ENCODE measurements around the gene PRSS38.

PRSS38 gene

DNA sequence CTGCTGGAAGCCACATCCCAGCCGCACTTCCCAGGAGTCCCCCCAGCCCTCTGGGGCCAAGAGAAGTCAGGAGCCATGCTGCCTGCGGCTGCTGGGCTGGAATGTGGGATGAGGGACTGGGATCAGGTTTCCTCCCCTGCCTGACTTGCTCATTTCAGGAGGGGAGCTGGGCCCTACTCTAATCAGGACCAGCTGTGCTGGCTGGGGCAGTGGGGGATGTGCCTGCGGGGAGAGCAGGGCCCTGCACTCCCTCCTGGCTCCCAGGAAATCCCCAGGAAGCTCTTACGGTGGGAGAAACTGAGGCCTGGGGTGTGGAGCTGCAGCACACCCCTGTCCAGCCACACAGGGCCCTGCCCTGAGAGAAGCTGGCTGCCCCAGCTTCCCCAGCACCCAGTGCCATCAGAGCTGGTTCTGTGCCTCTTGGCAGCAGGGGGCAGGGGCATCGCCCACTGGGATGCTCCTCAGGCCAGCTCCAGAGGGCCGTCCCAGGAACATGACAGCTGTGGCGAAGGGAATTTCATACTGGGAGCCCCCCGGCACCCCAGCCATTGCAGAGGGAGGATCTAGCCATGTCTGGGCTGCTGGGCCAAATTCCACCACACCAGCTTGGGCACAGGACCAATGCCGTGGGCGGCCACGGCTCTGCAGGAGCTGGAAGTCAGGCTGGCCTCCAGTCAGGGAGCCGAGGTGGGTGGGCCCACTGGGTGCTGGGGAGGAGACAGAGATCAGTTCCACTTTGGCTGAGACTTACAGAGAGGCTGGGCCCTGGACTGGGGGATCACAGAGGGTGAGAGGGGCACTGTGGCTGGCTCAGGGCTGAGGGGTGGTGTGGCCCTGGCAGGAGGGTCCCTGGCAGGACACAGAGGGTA, 21.3 kb upstream of the PRSS38 start:
- DNase-seq = peak in 1 of 2 experiments; percentile 26

DNA sequence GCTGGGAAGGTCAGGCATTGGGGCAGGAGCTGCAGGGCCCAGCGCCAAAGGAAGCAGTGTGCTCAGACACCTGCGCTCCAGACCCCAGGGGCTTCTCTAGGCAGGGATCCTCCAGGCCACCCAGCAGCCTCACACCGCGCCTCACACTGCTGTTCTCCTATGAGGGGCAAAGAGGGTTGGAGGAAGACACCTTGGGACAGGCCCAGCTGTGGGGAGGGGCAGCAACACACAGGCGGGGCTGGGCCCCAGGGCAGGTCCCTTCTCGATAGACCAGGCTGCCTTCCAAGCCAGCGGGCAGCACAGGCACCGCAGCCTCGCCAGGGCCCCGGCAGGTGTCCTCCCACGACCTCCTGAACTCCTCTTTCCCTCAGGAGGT, 20.7 kb upstream of the PRSS38 start:
- DNase-seq = no peak

DNA sequence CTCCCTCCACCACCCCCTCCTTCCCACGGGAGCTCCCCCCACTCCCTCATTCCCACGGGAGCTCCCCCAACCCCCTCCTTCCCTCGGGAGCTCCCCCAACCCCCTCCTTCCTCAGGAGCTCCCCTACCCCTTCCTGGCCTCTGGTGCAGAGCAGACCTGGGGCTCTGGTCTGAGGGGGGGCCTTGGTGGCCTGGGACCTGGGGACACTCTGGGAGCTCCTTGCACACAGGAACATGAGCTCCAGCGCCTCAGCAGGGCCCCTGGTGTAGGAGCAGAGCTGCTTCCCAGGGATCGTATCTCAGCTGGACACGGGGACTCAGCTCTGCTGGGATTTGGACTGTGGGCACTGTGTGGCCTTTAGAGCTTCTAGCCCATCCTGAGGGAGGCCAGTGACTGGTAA, 19.7 kb upstream of the PRSS38 start:
- no peak for DNase-seq

DNA sequence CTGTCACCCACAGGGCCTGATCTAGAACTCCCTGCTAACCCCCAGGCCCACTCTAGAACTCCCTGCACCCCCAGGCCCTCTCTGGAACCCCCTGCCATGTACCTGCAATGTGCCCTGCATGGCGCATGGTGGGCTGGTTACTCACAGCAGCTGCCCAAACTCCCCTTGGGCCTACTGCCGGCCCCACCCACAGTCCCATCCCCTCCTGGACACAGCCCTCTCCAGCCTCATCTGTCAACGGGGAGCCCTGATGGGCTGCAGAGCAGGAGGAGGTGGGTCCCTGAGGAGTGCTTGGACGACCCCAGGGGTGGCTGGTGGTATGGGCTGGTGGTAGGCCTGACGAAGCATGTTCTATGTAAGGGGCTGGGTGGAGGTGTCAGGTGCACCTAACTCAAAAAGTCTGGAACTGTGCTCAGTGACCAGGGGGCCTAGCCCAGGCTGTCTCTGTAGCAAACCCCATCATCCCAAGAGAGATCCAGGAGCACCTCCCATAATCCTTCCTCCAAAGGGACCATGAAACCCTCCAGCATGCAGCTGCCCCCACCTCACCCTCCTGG, 19.0 kb upstream of the PRSS38 start:
- DNase-seq = no peak

DNA sequence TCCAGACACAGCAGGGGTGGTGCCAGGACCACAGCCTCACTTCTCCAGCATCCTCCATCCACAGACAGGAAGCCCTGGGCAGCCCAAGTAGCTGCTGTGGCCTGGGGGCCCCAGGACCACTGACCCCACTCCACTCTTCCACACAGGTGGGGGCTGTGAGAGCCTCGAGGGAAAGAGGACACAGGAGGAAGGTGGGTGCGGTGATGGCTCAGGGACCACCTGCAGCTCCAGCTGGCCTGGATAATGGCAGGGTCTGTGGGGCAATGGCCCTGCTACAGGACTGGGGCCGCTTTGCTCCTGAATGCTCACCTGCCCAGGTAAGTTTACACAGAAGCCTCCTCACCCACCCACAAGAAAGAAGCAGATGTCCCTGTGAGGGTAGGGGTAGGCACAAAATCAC, 18.3 kb upstream of the PRSS38 start:
- DNase-seq = no peak

DNA sequence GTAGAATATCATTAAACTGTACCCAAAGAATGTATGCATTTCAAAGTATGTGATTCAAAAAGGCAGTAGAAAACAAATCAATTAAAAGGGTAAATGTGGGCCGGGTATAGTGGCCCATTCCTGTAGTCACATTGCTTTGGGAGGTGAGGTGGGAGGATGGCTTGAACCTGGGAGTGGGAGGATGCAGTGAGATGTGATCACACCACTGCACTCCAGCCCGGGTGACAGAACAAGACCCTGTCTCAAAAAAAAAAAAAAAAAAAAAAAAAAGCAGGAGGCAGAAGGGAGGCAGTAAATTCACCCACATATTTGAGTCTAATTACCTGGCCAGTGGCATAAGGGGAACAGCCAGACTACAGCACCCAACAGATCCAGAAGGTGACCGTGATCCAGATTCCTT, 17.9 kb upstream of the PRSS38 start:
- DNase-seq = no peak

DNA sequence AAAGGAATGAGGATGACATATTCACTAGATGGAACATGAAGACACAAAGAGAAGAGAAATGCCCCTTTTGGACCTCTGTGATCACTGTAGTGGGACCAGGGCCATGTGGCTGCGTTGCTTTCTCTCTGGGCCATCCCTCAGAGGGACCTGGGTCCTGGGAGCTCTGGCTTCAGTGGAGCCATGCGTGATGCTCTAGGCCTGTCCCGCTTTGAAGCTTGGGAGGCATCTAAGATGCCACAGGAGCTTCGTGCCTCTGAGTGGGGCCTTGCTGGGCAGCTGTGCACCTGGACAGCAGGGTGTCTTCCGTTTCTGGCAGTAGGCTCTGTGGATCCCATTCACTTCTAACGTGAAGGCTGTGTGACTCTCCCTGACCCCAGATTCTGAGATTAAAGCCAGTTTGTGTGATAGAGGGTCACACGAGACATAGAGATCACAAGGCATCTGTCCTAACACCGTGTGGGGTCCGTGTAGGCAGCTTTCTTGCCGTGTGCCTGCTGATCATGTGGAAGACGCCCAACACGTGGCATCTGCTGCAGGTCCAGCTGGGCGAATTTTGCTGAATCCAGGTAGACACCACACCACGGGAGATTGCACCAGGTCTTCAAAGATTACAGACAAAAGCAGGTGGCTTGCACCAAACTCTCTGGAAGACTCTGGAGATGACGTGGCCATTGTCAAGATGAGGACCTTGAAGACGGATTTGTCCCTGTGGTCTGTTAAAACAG, 17.2 kb upstream of the PRSS38 start:
- DNase-seq = no peak

DNA sequence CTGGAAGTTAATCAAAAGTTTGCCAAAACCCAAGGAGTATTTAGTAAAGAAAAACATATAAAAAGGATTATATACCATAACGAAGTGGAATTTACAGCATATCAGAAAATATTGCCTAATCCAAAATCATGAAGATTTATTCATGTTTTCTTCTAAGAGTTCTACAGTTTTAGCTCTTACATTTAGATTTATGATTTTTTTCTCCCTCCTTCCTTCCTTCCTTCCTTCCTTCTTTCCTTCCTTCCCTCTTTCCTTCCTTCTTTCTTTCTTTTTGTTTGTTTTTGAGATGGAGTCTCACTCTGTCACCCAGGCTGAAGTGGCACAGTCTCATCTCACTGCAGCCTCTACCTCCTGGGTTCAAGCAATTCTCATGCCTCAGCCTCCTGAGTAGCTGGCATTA, 15.7 kb upstream of the PRSS38 start:
- no peak for DNase-seq

DNA sequence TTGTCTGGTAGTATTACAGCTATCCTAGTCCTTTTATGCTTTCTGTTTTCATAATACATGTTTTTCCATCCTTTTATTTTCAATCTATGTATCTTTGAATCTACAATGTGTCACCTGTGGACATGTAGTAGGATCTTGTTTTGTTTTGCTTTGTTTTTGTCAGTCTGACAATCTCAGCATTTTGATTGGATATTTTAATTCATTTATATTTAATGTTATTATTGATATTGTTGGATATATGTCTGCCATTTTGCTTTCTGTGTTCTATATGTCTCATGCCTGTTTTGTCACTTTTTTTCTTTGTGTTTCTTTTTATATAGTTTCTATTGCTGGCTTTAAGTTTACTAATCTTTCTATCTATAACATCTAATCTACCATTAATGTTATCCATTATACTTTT, 11.5 kb upstream of the PRSS38 start:
- DNase-seq = no peak

DNA sequence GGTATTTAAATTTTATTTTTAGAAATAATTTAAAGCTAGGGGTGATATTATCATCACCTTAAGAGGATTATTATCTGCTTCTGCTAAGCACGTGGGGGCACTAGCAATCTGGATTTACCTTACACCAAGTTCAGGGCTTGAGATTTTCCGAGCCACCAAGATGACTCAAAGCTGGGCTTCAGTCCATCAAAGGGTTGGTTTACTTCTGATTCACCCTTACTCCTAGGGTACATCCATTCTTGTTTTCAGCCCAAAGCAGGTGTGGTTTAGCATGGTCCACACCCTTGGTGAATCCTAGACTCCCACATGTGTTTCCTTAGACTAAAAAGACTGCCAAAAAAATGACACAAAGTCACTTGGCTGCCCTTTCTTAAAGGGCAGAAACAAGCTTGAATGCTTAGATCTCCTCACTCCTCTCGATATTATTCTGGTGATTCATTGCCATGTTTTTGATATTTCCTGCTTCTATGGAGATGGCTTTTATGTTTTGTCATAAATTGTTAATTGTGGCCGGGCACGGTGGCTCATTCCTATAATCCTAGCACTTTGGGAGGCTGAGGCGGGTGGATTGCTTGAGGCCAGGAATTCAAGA, 9.8 kb upstream of the PRSS38 start:
- no peak for DNase-seq

DNA sequence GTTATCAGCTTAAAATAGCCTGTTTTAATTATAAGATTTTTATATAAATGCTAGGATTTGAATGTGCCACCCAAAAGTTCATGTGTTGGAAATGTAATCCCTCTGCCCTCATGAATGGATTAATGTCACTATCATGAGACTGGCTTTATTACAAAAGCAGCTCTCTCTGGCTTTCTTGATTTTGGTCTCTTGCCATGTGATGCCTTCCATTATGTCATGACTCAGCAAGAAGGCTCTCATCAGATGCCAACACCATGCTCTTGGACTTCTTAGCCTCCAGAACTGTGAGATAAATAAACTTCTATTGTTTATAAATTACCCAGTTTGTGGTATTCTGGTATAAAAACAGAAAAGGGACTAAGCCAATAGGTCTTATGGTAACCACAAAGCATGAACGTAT, 6.9 kb upstream of the PRSS38 start:
- DNase-seq = no peak

DNA sequence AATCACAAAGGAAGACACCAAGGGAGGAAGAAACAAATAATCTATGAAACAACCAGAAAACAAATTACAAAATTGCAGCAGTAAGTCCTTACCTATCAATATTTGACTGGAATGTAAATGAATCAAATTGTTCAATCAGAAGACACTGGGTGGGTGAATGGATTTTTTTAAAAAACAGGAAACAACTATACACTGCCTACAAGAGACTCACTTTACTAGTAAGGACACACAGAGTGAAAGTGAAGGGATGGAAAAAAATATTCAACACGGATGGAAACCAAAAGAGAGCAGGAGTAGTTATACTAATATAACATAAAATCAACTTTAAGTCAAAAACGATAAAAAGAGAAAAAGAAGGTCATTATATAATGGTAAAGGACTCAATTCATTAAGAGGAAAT, 6.4 kb upstream of the PRSS38 start:
- no peak for DNase-seq

DNA sequence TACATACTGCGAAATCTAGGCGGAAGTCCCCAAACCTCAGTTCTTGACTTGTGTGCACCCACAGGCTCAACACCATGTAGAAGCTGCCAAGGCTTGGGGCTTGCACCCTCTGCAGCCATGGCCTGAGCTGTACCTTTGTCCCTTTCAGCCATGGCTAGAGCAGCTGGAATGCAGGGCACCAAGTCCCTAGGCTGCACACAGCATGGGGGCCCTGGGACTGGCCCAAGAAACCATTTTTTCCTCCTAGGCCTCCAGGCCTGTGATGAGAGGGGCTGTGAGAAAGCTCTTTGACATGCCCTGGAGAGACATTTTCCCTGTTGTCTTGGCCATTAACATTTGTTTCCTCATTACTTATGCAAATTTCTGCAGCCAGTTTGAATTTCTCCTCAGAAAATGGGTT, 1.5 kb upstream of the PRSS38 start:
- no peak for DNase-seq

DNA sequence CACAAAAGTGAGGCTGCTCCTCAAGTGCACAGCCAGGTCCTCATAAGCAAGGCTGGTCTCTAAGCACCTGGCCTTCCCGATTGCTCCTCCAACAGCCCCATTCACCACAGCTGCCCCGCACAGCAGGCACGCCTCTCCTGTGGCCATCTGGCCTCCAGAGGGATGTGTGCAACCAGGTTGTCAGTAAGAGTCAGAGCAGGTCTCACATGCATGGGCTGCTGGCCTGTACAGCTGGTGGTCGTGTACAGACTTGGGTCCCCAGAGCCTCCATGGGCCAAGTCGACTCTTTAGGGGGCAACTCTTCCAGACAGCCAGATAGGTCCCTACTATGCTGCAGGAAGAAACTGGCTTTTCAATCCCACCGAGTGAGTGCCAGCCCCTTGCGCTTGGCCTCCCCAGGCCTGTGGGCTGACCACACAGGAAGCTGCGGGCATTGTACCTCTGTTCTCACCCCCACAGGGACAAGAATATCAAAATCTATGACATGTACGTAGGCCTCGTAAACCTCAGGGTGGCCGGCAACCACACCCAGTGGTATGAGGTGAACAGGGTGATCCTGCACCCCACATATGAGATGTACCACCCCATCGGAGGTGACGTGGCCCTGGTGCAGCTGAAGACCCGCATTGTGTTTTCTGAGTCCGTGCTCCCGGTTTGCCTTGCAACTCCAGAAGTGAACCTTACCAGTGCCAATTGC, 1.4 kb downstream of the PRSS38 start:
- DNase-seq = no peak

DNA sequence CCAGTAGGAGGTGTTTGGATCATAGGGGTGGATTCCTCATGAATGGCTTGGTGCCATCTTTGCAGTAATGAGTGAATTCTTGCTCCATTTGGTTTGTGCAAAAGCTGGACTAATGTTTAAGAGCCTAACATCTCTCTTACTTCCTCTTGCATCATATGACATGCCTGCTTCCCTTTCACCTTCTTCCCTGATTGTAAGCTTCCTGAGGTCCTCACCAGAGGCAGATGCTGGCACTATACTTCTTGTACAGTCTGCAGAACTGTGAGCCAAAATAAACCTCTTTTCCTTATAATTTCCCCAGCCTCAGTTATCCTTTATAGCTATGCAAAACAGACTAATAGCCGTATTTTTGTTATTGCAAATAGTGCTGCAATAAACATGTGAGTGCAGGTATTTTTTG, 8.1 kb downstream of the PRSS38 start:
- no peak for DNase-seq

DNA sequence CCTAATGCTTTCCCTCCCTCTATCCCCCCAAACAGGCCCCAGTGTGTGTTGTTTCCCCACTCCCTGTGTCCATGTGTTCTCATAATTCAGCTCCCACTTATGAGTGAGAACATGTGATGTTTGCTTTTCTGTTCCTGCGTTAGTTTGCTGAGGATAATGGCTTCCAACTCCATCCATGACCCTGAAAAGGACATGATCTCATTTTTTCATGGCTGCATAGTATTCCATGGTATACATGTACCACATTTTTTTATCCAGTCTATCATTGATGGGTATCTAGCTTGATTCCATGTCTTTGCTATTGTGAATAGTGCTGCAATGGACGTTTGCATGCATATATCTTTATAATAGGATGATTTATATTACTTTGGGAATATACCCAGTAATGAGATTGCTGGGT, 8.7 kb downstream of the PRSS38 start:
- no peak for DNase-seq

DNA sequence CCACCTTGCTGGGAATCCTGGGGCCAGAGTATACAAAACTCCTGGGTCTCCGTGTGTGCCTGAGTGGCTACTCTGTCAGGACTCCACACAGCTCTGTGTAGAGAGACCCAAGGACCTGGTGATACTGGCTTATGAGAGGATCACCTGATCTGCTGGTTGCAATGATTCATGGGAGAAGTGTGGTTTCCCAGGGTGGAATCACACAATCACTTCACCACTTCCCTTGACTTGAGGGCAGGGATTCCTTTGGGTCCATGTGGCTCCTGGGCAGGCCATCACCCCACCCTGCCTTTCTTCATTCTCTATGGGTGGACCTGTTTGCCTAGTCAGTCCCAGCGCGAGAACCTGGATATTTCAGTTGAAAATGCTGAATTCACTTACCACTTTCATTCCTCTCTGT, 13.3 kb downstream of the PRSS38 start:
- no peak for DNase-seq

DNA sequence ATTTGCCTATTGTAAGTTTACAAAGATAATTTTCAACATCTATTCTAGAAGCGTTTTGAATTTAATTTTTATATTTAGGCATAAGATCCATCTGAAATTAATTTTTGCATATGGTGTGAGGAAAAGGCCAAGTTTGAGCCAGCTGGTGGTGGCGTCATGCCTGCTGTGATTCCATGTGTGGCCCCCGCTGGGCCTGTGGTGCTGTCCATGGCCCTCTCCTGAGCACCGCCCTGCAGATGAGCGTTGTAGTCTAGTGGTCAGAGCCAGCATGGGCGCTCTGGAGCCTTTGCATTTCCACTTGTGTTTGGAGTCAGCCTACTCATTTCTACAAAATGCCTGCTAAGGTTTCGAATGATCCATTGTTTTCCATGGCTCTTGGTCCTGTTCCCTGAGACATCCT, 22.7 kb downstream of the PRSS38 start:
- peak in 1 of 2 experiments; percentile 6 for DNase-seq

DNA sequence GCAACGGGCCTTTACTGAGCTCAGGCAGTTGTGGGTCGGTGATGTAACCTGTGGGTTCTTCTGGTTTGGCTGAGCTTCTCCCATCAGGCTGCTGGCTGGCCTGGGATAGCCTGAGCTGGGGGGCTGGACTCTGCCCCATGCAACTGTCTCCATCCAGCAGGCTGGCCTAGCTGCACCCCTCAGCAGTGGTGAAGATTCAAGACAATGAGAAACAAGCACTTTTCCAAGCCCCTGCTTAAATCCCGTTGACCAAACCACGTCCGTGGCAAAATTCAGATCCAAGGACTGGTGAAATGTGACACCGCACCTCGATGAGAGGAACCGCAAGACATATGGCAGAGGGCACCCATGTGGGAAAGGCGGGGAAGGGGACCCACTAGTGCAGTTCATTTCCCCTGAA, 25.6 kb downstream of the PRSS38 start:
- DNase-seq = no peak

DNA sequence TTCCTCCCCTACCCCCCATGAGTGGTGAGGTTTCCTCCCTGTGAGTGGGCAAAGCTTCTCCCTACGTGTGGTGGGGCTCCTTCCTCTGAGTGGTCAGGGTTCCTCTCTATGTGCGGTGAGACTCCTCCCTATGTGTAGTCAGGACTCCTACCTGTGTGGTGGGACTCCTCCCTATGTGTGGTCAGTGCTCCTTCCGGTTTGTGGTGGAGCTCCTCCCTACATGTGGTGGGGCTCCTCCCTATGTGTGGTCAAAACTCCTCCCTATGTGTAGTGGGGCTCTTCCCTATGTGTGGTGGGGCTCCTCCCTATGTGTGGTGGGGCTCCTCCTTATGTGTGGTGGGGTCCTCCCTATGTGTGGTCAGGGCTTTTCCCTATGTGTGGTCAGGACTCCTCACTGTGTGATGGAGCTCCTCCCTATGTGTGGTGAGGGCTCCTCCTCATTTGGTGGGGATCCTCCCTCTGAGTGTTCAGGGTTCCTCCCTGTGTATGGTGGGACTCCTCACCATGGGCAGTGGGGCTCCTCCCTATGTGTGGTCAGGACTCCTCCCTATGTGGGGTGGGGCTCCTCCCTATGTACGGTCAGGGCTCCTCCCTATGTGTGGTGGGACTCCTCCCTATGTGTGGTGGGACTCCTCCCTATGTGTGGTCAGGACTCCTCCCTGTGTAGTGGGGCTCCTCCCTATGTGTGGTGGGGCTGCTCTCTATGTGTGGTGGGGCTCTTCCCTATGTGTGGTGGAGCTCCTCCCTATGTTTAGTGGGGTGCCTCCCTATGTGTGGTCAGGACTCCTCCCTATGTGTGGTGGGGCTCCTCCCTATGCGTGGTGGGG, 29.1 kb downstream of the PRSS38 start:
- DNase-seq = no peak

DNA sequence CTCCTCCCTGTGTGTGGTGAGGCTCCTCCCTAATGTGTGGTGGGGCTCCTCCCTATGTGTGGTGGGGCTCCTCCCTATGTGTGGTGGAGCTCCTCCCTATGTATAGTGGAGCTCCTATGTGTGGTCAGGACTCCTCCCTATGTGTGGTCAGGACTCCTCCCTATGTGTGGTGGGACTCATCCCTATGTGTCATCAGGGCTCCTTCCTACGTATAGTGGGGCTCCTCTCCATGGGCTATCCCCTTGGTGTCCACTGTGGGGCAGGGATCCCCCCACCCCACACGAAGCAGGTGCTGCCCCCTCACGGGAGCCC, 29.6 kb downstream of the PRSS38 start:
- no peak for DNase-seq

DNA sequence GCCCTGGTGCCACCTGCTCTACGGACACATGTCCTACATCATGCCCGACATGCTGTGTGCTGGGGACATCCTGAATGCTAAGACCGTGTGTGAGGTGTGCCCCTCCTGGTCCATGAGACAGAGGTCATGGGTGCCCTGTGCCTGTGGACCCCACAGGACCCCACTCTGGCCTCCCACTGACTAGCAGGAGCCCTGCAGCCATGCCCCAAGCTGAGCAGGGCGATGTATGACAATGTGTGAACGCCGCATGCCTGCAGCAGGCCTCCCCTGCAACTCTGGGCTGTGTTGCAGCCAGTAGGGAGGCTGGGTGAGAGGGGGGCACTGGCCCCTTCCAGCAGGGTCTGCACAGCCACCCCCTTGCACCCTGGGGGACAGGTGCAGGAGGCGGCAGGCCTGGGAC, 30.0 kb downstream of the PRSS38 start:
- no peak for DNase-seq
